OCI-LY1 (cell line): Measurements from ENCODE around the gene MEP1A.

Experiments used
- CTCF ChIP-seq: fragments of 200-600 bp; sonication (generic), shearing (Covaris generic); IDR thresholded peaks from 2 replicates; pipeline ENCODE4 v1.5.1; 2017; ENCODE audit warnings: mild to moderate bottlenecking, antibody characterized with exemption, low read length, moderate library complexity, mixed read lengths
- EZH2 ChIP-seq: fragments of 200-600 bp; sonication (generic), shearing (Covaris generic); IDR thresholded peaks from 2 replicates; pipeline ENCODE4 v1.8.0; 2017; ENCODE audit warnings: borderline replicate concordance, mixed run types, mild to moderate bottlenecking, antibody characterized with exemption, low read length, moderate library complexity, mixed read lengths

- no peak for TF ChIP-seq CTCF
- TF ChIP-seq EZH2, result no peak
These were observed 44.8 kb downstream of the MEP1A start for GRCh38 chr6:46838033-46838432.
